Measurements from ENCODE around the gene RABEP1. TPM values are rescaled to one million over a fixed set of nuclear protein-coding genes. Genes with fewer than 3 reads are reported as not detected.

Gene RABEP1
- total RNA-seq, 1 experiment from 2014 or later = 45.5 TPM

GRCh38 chr17:5269241-5269960 lies 12.7 kb upstream of the RABEP1 start:
- DNase-seq (ENCODE audit: low read depth) = no peak

- DNase-seq (ENCODE audit: low read depth) = no peak
Measured at GRCh38 chr17:5272322-5272721, 9.8 kb upstream of the RABEP1 start.

- peak; percentile 17 for DNase-seq (ENCODE audit: low read depth)
Measured at GRCh38 chr17:5282642-5283217, 646 bp downstream of the RABEP1 start.

GRCh38 chr17:5283571-5284315 lies 1.7 kb downstream of the RABEP1 start:
- DNase-seq (ENCODE audit: low read depth) = no peak

GRCh38 chr17:5284681-5285080 lies 2.6 kb downstream of the RABEP1 start:
- DNase-seq (ENCODE audit: low read depth) = no peak

- DNase-seq (ENCODE audit: low read depth) = no peak
Measured at GRCh38 chr17:5286846-5287245, 4.8 kb downstream of the RABEP1 start.

GRCh38 chr17:5291683-5292350 lies 9.7 kb downstream of the RABEP1 start:
- DNase-seq (ENCODE audit: low read depth) = no peak

- DNase-seq (ENCODE audit: low read depth) = no peak
Measured at GRCh38 chr17:5297245-5297644, 15.2 kb downstream of the RABEP1 start.

GRCh38 chr17:5299383-5299782 lies 17.3 kb downstream of the RABEP1 start:
- DNase-seq (ENCODE audit: low read depth) = no peak

- no peak for DNase-seq (ENCODE audit: low read depth)
Measured at GRCh38 chr17:5304636-5305035, 22.6 kb downstream of the RABEP1 start.

GRCh38 chr17:5309851-5310250 lies 27.8 kb downstream of the RABEP1 start:
- no peak for DNase-seq (ENCODE audit: low read depth)

GRCh38 chr17:5325851-5326250 lies 43.8 kb downstream of the RABEP1 start:
- no peak for DNase-seq (ENCODE audit: low read depth)

GRCh38 chr17:5329784-5330557 lies 47.9 kb downstream of the RABEP1 start:
- no peak for DNase-seq (ENCODE audit: low read depth)

GRCh38 chr17:5330981-5331380 lies 48.9 kb downstream of the RABEP1 start:
- no peak for DNase-seq (ENCODE audit: low read depth)

- DNase-seq (ENCODE audit: low read depth) = peak; percentile 29
Measured at GRCh38 chr17:5331506-5331905, 49.4 kb downstream of the RABEP1 start.

- DNase-seq (ENCODE audit: low read depth) = no peak
Measured at GRCh38 chr17:5344914-5345313, 62.8 kb downstream of the RABEP1 start.

GRCh38 chr17:5352681-5353289 lies 70.7 kb downstream of the RABEP1 start:
- DNase-seq (ENCODE audit: low read depth) = no peak

- no peak for DNase-seq (ENCODE audit: low read depth)
Measured at GRCh38 chr17:5354310-5354709, 72.2 kb downstream of the RABEP1 start.

- DNase-seq (ENCODE audit: low read depth) = no peak
Measured at GRCh38 chr17:5354886-5355415, 72.9 kb downstream of the RABEP1 start.

- no peak for DNase-seq (ENCODE audit: low read depth)
Measured at GRCh38 chr17:5355421-5356129, 73.5 kb downstream of the RABEP1 start.
